ENCODE results near the gene ERBB4. TPM values are rescaled to one million over a fixed set of nuclear protein-coding genes. Genes with fewer than 3 reads are reported as not detected.

The ERBB4 gene
- polyA plus RNA-seq, 1 of the 3 experiments (the other 2 are of a cell fraction) = 0.05 TPM

- 38% methylated on average over 4 of the region's 4 CpGs for WGBS (ENCODE audit: low lambda C conversion rate)
Observed at GRCh38 chr2:211468877-211469663, 1069.5 kb downstream of the ERBB4 start.

GRCh38 chr2:211468217-211468616 lies 1070.4 kb downstream of the ERBB4 start:
- Histone ChIP-seq H3K9me3 (no peaks in the 10 kb centered on the region), H3K79me2 (ENCODE audit: insufficient read depth) (no peaks in the 10 kb centered on the region), H3K27ac (ENCODE audit: low read depth in 2 of 2, low read length in 1 of 2) (no peak overlapping the region), H2AFZ (ENCODE audit: low read depth) (no peak overlapping the region), H3F3A (replicated peaks; ENCODE audit: insufficient read depth) (no peaks in the 10 kb centered on the region), H3K4me2 (no peak overlapping the region), H4K20me1 (ENCODE audit: insufficient read depth) (no peaks in the 10 kb centered on the region), H3K4me1 (ENCODE audit: control insufficient read depth in 1 of 2, insufficient read depth in 2 of 2, low read depth in 1 of 2, low read length in 1 of 2) (peaks cover 0 to 2% of the 10 kb centered on the region in 2 experiments; a peak in 1 of 4 replicates), H3K9me2 (no peaks in the 10 kb centered on the region), H3K4me3 (ENCODE audit: low read depth in 2 of 2, low read length in 1 of 2) (no peak overlapping the region), H3K9ac (no peak overlapping the region), H3K27me3 (ENCODE audit: insufficient read depth) (no peaks in the 10 kb centered on the region), H3K36me3 (replicated peaks in 1 of 2; ENCODE audit: control insufficient read depth in 1 of 2, insufficient read depth in 2 of 2, low read length in 1 of 2) (no peaks in the 10 kb centered on the region)
- no peak for TF ChIP-seq REST (IDR thresholded peaks at IDR 0.05; ENCODE audit: low read depth, low read length)
- no peak for TF ChIP-seq TCF12 (IDR thresholded peaks at IDR 0.05)
- TF ChIP-seq SIN3A (IDR thresholded peaks at IDR 0.05; ENCODE audit: borderline replicate concordance, low read depth, low read length) = no peak
- no peak for TF ChIP-seq TEAD4 (IDR thresholded peaks at IDR 0.05; ENCODE audit: borderline replicate concordance, insufficient read depth)
- TF ChIP-seq PBX3 (IDR thresholded peaks at IDR 0.05) = no peak
- no peak for TF ChIP-seq MEF2A (IDR thresholded peaks at IDR 0.05; ENCODE audit: borderline replicate concordance, low read depth)
- TF ChIP-seq ZBTB33 (IDR thresholded peaks at IDR 0.05; ENCODE audit: borderline replicate concordance, low read depth) = no peak
- TF ChIP-seq RFX5 (IDR thresholded peaks at IDR 0.05; ENCODE audit: low read length) = no peak
- POLR2A ChIA-PET = no interaction called here
- 23% methylated on average over 4 of the region's 4 CpGs for WGBS (ENCODE audit: low lambda C conversion rate)
- DNase-seq = no peak
- CTCF ChIA-PET = no interaction called here

More at GRCh38 chr2:211468877-211469663, 1069.5 kb downstream of the ERBB4 start:
- no peaks in the 10 kb centered on the region for H3K9me3 ChIP-seq
- H3K4me2 ChIP-seq = no peak overlapping the region
- no peak overlapping the region for H3K9ac ChIP-seq
- no peak for DNase-seq
- no peaks in the 10 kb centered on the region for H3K79me2 ChIP-seq (ENCODE audit: insufficient read depth)
- POLR2A ChIA-PET = no interaction called here
- no peaks in the 10 kb centered on the region for H4K20me1 ChIP-seq (ENCODE audit: insufficient read depth)
- no peak overlapping the region for H3K27ac ChIP-seq (ENCODE audit: low read depth in 2 of 2, low read length in 1 of 2)
- H3F3A ChIP-seq (replicated peaks; ENCODE audit: insufficient read depth) = no peaks in the 10 kb centered on the region
- peaks cover 0 to 2% of the 10 kb centered on the region in 2 experiments; a peak in 1 of 4 replicates for H3K4me1 ChIP-seq (ENCODE audit: control insufficient read depth in 1 of 2, insufficient read depth in 2 of 2, low read depth in 1 of 2, low read length in 1 of 2)
- TF ChIP-seq PBX3 (IDR thresholded peaks at IDR 0.05) (no peak), RCOR1 (IDR thresholded peaks at IDR 0.05; ENCODE audit: low read length) (no peak), MEF2A (IDR thresholded peaks at IDR 0.05; ENCODE audit: borderline replicate concordance, low read depth) (no peak)
- H3K27me3 ChIP-seq (ENCODE audit: insufficient read depth) = no peaks in the 10 kb centered on the region
- CTCF ChIA-PET = interaction anchor here (1.0 kb wide), 1 partner anchor 14 kb away, joined by 4 read pairs; no protein-coding TSS in a partner anchor
- no peaks in the 10 kb centered on the region for H3K36me3 ChIP-seq (replicated peaks in 1 of 2; ENCODE audit: control insufficient read depth in 1 of 2, insufficient read depth in 2 of 2, low read length in 1 of 2)
- no peak overlapping the region for H2AFZ ChIP-seq (ENCODE audit: low read depth)
- H3K4me3 ChIP-seq (ENCODE audit: low read depth in 2 of 2, low read length in 1 of 2) = no peak overlapping the region
- H3K9me2 ChIP-seq = no peaks in the 10 kb centered on the region

Measured in SK-N-SH (cell line).